DOHH2 (cell line): ENCODE results near the gene HDDC3.

Experiments used
- EZH2phosphoT487 ChIP-seq: fragments of 200-600 bp; sonication (generic); IDR thresholded peaks from 2 replicates; pipeline ENCODE4 v1.6.1; 2017; ENCODE audit warnings: borderline replicate concordance, mild to moderate bottlenecking, antibody characterized with exemption, low read length, moderate library complexity, mixed read lengths
- TF ChIP-seq, protein P1 (sequence below): fragments of 200-600 bp; sonication (generic); IDR thresholded peaks from one replicate; pipeline ENCODE4 v1.5.1; 2014; ENCODE audit warnings: antibody characterized with exemption, mild to moderate bottlenecking, low read depth, low read length; ENCODE audit not compliant: poor library complexity, severe bottlenecking

GRCh38 chr15:90932660-90932991, 277 bp upstream of the HDDC3 start:
- TF ChIP-seq, protein P1, sequence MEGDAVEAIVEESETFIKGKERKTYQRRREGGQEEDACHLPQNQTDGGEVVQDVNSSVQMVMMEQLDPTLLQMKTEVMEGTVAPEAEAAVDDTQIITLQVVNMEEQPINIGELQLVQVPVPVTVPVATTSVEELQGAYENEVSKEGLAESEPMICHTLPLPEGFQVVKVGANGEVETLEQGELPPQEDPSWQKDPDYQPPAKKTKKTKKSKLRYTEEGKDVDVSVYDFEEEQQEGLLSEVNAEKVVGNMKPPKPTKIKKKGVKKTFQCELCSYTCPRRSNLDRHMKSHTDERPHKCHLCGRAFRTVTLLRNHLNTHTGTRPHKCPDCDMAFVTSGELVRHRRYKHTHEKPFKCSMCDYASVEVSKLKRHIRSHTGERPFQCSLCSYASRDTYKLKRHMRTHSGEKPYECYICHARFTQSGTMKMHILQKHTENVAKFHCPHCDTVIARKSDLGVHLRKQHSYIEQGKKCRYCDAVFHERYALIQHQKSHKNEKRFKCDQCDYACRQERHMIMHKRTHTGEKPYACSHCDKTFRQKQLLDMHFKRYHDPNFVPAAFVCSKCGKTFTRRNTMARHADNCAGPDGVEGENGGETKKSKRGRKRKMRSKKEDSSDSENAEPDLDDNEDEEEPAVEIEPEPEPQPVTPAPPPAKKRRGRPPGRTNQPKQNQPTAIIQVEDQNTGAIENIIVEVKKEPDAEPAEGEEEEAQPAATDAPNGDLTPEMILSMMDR: no peak
- no peak for TF ChIP-seq EZH2phosphoT487
